Stimulated activated CD4-positive, alpha-beta T cell treated with anti-CD3 and anti-CD28 coated beads, Interleukin-12 subunit alpha, Interleukin-12 subunit beta, amount 100 ng/mL, for 24 hours (primary cell): ENCODE data around the gene GMEB2.
"Not testable (repeated sequence)": the region's sequence is repeated elsewhere in the genome, so short reads cannot be mapped to it uniquely, and the experiment has no call there.

Source experiments
- DNase-seq, 2 experiments: peaks; one replicate each; pipeline ENCODE4 v3.0.0-alpha.2; 2020; ENCODE audit warnings: low read depth in 2 of 2

GMEB2 gene

GRCh38 chr20:63626424-63627128 is at the start of gene GMEB2:
GMEB2 (minus strand) TSS chr20:63627101; CDS start chr20:63619397, 7,704 bp downstream.
- DNase-seq, result peak in 1 of 2 experiments; percentile 62

GRCh38 chr20:63675681-63676368 is 48.9 kb upstream of the GMEB2 start:
- DNase-seq, result no peak

GRCh38 chr20:63673951-63674350 is 47.0 kb upstream of the GMEB2 start:
- DNase-seq, result no peak

GRCh38 chr20:63672666-63673065 is 45.8 kb upstream of the GMEB2 start:
- no peak for DNase-seq

GRCh38 chr20:63671695-63672094 is 44.8 kb upstream of the GMEB2 start:
- not testable (repeated sequence) for DNase-seq

GRCh38 chr20:63668351-63668750 is 41.5 kb upstream of the GMEB2 start:
- no peak for DNase-seq

- DNase-seq, result no peak
Observed at GRCh38 chr20:63667858-63668257, 41.0 kb upstream of the GMEB2 start.

GRCh38 chr20:63665708-63666107 is 38.8 kb upstream of the GMEB2 start:
- DNase-seq, result no peak

GRCh38 chr20:63664861-63665594 is 38.1 kb upstream of the GMEB2 start:
- DNase-seq, result no peak

GRCh38 chr20:63664143-63664851 is 37.4 kb upstream of the GMEB2 start:
- no peak for DNase-seq

- DNase-seq, result no peak
Observed at GRCh38 chr20:63663332-63664066, 36.6 kb upstream of the GMEB2 start.

GRCh38 chr20:63662813-63663189 is 35.9 kb upstream of the GMEB2 start:
- DNase-seq, result no peak

GRCh38 chr20:63661959-63662812 is 35.3 kb upstream of the GMEB2 start:
- no peak for DNase-seq

- no peak for DNase-seq
Observed at GRCh38 chr20:63661108-63661507, 34.2 kb upstream of the GMEB2 start.

GRCh38 chr20:63660622-63661021 is 33.7 kb upstream of the GMEB2 start:
- no peak for DNase-seq

GRCh38 chr20:63660174-63660573 is 33.3 kb upstream of the GMEB2 start:
- not testable (repeated sequence) for DNase-seq

GRCh38 chr20:63659370-63659769 is 32.5 kb upstream of the GMEB2 start:
- no peak for DNase-seq

- DNase-seq, result no peak
Observed at GRCh38 chr20:63658749-63659187, 31.9 kb upstream of the GMEB2 start.

GRCh38 chr20:63657937-63658748 is 31.2 kb upstream of the GMEB2 start, which contains the start of gene RTEL1:
RTEL1 (plus strand) TSS chr20:63658312; CDS start chr20:63659403, 1,091 bp downstream.
- peak; percentile 83 for DNase-seq
